Activated naive CD4-positive, alpha-beta T cell treated with anti-CD3 and anti-CD28 coated beads for 36 hours (primary cell): ENCODE results near the gene UBL3. TPM values are rescaled to one million over a fixed set of nuclear protein-coding genes. Genes with fewer than 3 reads are reported as not detected.

Experiments
- CTCF ChIA-PET: fragments of 350-600 bp; sonication (Branson Sonifier 250); formaldehyde crosslinking; loops from one replicate; lab custom pipeline; 2021; ENCODE audit warnings: antibody characterized with exemption; lab: Charles Lee
- DNase-seq: peaks from one replicate; pipeline ENCODE4 v3.0.0-alpha.2; 2020
- H3K27ac Mint-ChIP-seq: one replicate; pipeline ENCODE4 v1.8.0; 2021; ENCODE audit warnings: mild to moderate bottlenecking, mixed read lengths
- H3K27me3 Mint-ChIP-seq: one replicate; pipeline ENCODE4 v1.8.0; 2021; ENCODE audit warnings: low read depth, mixed read lengths
- H3K36me3 Mint-ChIP-seq: one replicate; pipeline ENCODE4 v1.8.0; 2021; ENCODE audit warnings: low read depth, mixed read lengths
- H3K4me1 Mint-ChIP-seq: one replicate; pipeline ENCODE4 v1.8.0; 2021; ENCODE audit warnings: low read depth, mixed read lengths
- H3K4me3 Mint-ChIP-seq: one replicate; pipeline ENCODE4 v1.8.0; 2021; ENCODE audit warnings: mild to moderate bottlenecking, moderate library complexity, mixed read lengths
- H3K9me3 Mint-ChIP-seq: one replicate; pipeline ENCODE4 v1.8.0; 2021; ENCODE audit warnings: mixed read lengths
- intact Hi-C: fragments of 100-400 bp; cut with micrococcal nuclease; formaldehyde crosslinking; loops from one replicate; pipeline ENCODE4 v1.15.1; 2023
- total RNA-seq, 2 experiments: library from RNA; stranded (reverse); gene quantifications; one replicate each; pipeline ENCODE4 v1.2.3, GENCODE V29; 2021

The UBL3 gene
- total RNA-seq, 2 experiments from 2014 or later = 8.3 to 8.5 TPM

DNA sequence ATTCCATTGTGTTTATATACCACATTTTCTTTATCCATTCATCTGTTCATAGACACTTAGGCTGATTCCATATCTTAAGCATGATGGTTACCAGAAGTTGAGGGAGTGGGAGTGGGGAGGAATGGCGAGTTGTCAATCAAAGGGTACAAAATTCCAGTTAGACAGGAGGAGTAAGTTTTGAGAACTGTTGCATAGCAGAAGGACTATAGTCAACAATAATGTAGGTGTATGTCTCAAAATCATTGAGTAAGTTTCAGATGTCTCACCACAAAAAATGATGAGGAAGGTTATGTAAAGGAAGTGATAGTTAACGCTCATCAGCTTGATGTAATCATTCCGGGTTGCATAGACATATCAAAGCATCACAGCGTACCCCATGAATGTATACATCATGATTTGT, 4.6 kb upstream of the UBL3 start:
- no peaks in the 10 kb centered on the region for H3K27me3 Mint-ChIP-seq
- no peaks in the 10 kb centered on the region for H3K9me3 Mint-ChIP-seq
- no peak overlapping the region for H3K4me3 Mint-ChIP-seq
- intact Hi-C loops = loop anchor here (10.0 kb wide), 1 partner anchor 320 kb away; no protein-coding TSS in a partner anchor
- H3K4me1 Mint-ChIP-seq = peaks cover 17% of the 10 kb centered on the region
- CTCF ChIA-PET = interaction anchor here (1.1 kb wide), 1 partner anchor 70 kb away, joined by 3 read pairs; no protein-coding TSS in a partner anchor
- H3K27ac Mint-ChIP-seq = peak overlapping the region; percentile 41
- no peak for DNase-seq
- H3K36me3 Mint-ChIP-seq = peaks cover 1% of the 10 kb centered on the region

- no peaks in the 10 kb centered on the region for H3K9me3 Mint-ChIP-seq
- H3K36me3 Mint-ChIP-seq = peaks cover 1% of the 10 kb centered on the region
- intact Hi-C loops = loop anchor here (10.0 kb wide), 1 partner anchor 318 kb away; no protein-coding TSS in a partner anchor
- peaks cover 15% of the 10 kb centered on the region for H3K4me1 Mint-ChIP-seq
- no peak overlapping the region for H3K4me3 Mint-ChIP-seq
- DNase-seq = no peak
- CTCF ChIA-PET = interaction anchor here (0.6 kb wide), 2 partner anchors 27 to 81 kb away, joined by 3 read pairs; no protein-coding TSS in a partner anchor
- no peak overlapping the region for H3K27ac Mint-ChIP-seq
- no peaks in the 10 kb centered on the region for H3K27me3 Mint-ChIP-seq
Observed at GRCh38 chr13:29853131-29853530, 2.7 kb upstream of the UBL3 start.

- intact Hi-C loops = loop anchor here (10.0 kb wide), 1 partner anchor 318 kb away; no protein-coding TSS in a partner anchor
- peaks cover 18% of the 10 kb centered on the region for H3K4me1 Mint-ChIP-seq
- CTCF ChIA-PET = interaction anchor here (0.6 to 4.5 kb wide), 3 partner anchors 28 to 261 kb away, joined by 3 to 34 read pairs (median 3); no protein-coding TSS in a partner anchor
- no peaks in the 10 kb centered on the region for H3K27me3 Mint-ChIP-seq
- no peak overlapping the region for H3K27ac Mint-ChIP-seq
- peaks cover 1% of the 10 kb centered on the region for H3K36me3 Mint-ChIP-seq
- no peak for DNase-seq
- H3K4me3 Mint-ChIP-seq = no peak overlapping the region
- no peaks in the 10 kb centered on the region for H3K9me3 Mint-ChIP-seq
Observed at GRCh38 chr13:29852472-29853054, 2.1 kb upstream of the UBL3 start.

- no peaks in the 10 kb centered on the region for H3K27me3 Mint-ChIP-seq
- peak; percentile 44 for DNase-seq
- H3K9me3 Mint-ChIP-seq = no peaks in the 10 kb centered on the region
- peak overlapping the region; percentile 81 for H3K27ac Mint-ChIP-seq
- peaks cover 27% of the 10 kb centered on the region for H3K4me1 Mint-ChIP-seq
- H3K4me3 Mint-ChIP-seq = peak overlapping the region; percentile 83
- CTCF ChIA-PET = interaction anchor here (0.6 to 4.5 kb wide), 6 partner anchors 10 to 269 kb away, joined by 3 to 34 read pairs (median 4); no protein-coding TSS in a partner anchor
- peaks cover 1% of the 10 kb centered on the region for H3K36me3 Mint-ChIP-seq
- intact Hi-C loops = loop anchor here (1.0 to 10.0 kb wide), 14 partner anchors 18 to 1313 kb away; partner anchors contain the start of genes KATNAL1, SLC7A1 and USPL1
Observed at GRCh38 chr13:29849731-29850212, 645 bp downstream of the UBL3 start.

- H3K27ac Mint-ChIP-seq = peak overlapping the region; percentile 81
- DNase-seq = peak; percentile 59
- H3K4me1 Mint-ChIP-seq = peaks cover 28% of the 10 kb centered on the region
- CTCF ChIA-PET = interaction anchor here (0.6 to 4.5 kb wide), 7 partner anchors 9 to 269 kb away, joined by 3 to 34 read pairs (median 4); no protein-coding TSS in a partner anchor
- H3K27me3 Mint-ChIP-seq = no peaks in the 10 kb centered on the region
- peak overlapping the region; percentile 83 for H3K4me3 Mint-ChIP-seq
- peaks cover 1% of the 10 kb centered on the region for H3K36me3 Mint-ChIP-seq
- intact Hi-C loops = loop anchor here (1.0 to 5.0 kb wide), 4 partner anchors 31 to 893 kb away; no protein-coding TSS in a partner anchor
- H3K9me3 Mint-ChIP-seq = no peaks in the 10 kb centered on the region
Observed at GRCh38 chr13:29849071-29849631, 1.3 kb downstream of the UBL3 start.

- intact Hi-C loops = loop anchor here (1.0 to 5.0 kb wide), 6 partner anchors 9 to 895 kb away; no protein-coding TSS in a partner anchor
- H3K27ac Mint-ChIP-seq = peak overlapping the region; percentile 86
- no peaks in the 10 kb centered on the region for H3K27me3 Mint-ChIP-seq
- CTCF ChIA-PET = interaction anchor here (1.0 to 4.5 kb wide), 3 partner anchors 10 to 265 kb away, joined by 3 to 60 read pairs (median 4); no protein-coding TSS in a partner anchor
- peaks cover 37% of the 10 kb centered on the region for H3K4me1 Mint-ChIP-seq
- H3K9me3 Mint-ChIP-seq = no peaks in the 10 kb centered on the region
- DNase-seq = no peak
- H3K4me3 Mint-ChIP-seq = peak overlapping the region; percentile 96
- H3K36me3 Mint-ChIP-seq = peaks cover 1% of the 10 kb centered on the region
Observed at GRCh38 chr13:29847501-29847983, 2.9 kb downstream of the UBL3 start.

GRCh38 chr13:29846475-29847256, 3.8 kb downstream of the UBL3 start:
- CTCF ChIA-PET = interaction anchor here (0.7 to 4.5 kb wide), 4 partner anchors 9 to 265 kb away, joined by 3 to 60 read pairs (median 4); no protein-coding TSS in a partner anchor
- Mint-ChIP-seq H3K36me3 (peaks cover 1% of the 10 kb centered on the region), H3K27me3 (no peaks in the 10 kb centered on the region), H3K9me3 (no peaks in the 10 kb centered on the region), H3K27ac (no peak overlapping the region), H3K4me3 (peak overlapping the region; percentile 96), H3K4me1 (peaks cover 45% of the 10 kb centered on the region)
- DNase-seq = no peak
- intact Hi-C loops = loop anchor here (1.0 to 5.0 kb wide), 6 partner anchors 8 to 896 kb away; no protein-coding TSS in a partner anchor

DNA sequence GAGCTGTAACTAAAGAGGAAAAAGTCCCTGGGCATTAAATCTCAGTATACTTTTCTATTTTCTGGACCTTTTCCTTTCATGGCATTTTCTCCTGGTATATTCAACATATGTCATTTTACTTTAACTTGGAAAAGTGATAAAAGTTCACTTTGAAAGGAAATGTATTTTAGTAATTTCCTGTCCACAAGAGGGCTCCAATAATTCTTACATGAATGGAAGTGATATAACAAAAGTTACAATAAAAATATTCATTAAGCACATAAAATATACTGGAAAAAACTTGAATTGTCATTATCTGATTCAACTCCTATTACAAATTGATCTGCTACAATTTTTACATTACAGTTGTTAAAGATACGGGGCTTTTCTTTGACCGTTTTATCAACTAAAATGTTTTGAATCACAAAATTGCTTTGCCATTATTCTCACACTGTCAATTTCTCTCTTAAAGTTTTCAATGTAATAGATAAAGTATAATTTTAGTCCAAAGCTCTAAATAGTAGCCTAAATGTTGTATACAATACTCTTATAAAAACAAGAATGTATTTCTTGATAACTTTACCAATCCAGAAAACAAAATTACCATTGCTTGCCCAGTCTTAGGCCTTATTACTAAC, 4.9 kb downstream of the UBL3 start:
- DNase-seq = no peak
- no peak overlapping the region for H3K4me3 Mint-ChIP-seq
- H3K9me3 Mint-ChIP-seq = no peaks in the 10 kb centered on the region
- H3K36me3 Mint-ChIP-seq = peaks cover 1% of the 10 kb centered on the region
- H3K4me1 Mint-ChIP-seq = peaks cover 54% of the 10 kb centered on the region
- intact Hi-C loops = loop anchor here (1.0 to 5.0 kb wide), 5 partner anchors 43 to 897 kb away; no protein-coding TSS in a partner anchor
- no peak overlapping the region for H3K27ac Mint-ChIP-seq
- CTCF ChIA-PET = interaction anchor here (0.7 to 4.5 kb wide), 7 partner anchors 25 to 267 kb away, joined by 3 to 60 read pairs (median 4); no protein-coding TSS in a partner anchor
- no peaks in the 10 kb centered on the region for H3K27me3 Mint-ChIP-seq

- Mint-ChIP-seq H3K27me3 (no peaks in the 10 kb centered on the region), H3K4me3 (no peak overlapping the region), H3K27ac (no peak overlapping the region), H3K4me1 (peaks cover 61% of the 10 kb centered on the region), H3K36me3 (no peaks in the 10 kb centered on the region), H3K9me3 (no peaks in the 10 kb centered on the region)
- no peak for DNase-seq
- intact Hi-C loops = no loop called here
- CTCF ChIA-PET = interaction anchor here (0.8 to 4.5 kb wide), 8 partner anchors 42 to 268 kb away, joined by 3 to 60 read pairs (median 4); no protein-coding TSS in a partner anchor
Observed at GRCh38 chr13:29844441-29844840, 6.0 kb downstream of the UBL3 start.

GRCh38 chr13:29840585-29840984, 9.8 kb downstream of the UBL3 start:
- CTCF ChIA-PET = interaction anchor here (0.8 to 2.3 kb wide), 5 partner anchors 9 to 272 kb away, joined by 3 to 9 read pairs (median 4); no protein-coding TSS in a partner anchor
- Mint-ChIP-seq H3K36me3 (no peaks in the 10 kb centered on the region), H3K4me3 (no peak overlapping the region), H3K4me1 (peaks cover 65% of the 10 kb centered on the region), H3K27me3 (no peaks in the 10 kb centered on the region), H3K9me3 (no peaks in the 10 kb centered on the region), H3K27ac (no peak overlapping the region)
- intact Hi-C loops = no loop called here
- DNase-seq = no peak
